ENCODE measurements around the gene WDR49. TPM values are rescaled to one million over a fixed set of nuclear protein-coding genes. Genes with fewer than 3 reads are reported as not detected.
"Not testable (repeated sequence)": the region's sequence is repeated elsewhere in the genome, so short reads cannot be mapped to it uniquely, and the experiment has no call there.

WDR49 gene
- total RNA-seq, 1 donor from 2014 or later, result 3.1 TPM

DNA sequence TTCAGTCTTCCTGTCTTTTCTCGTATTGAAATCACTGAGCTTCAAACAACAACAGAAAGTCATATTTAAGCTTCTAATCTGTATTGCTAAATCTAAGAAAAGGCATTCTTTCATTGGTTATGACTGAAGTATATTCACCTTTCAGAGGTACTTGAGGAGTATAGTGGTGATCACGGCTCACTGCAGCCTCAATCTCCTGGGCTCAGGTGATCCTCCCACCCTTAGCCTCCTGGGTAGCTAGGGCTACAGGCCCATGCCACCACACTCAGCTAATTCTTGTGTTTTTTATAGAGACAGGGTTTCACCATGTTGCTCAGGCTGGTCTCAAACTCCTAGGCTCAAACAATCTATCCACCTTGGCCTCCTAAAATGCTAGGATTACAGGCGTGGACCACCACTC lies 38.7 kb downstream of the WDR49 start:
- DNase-seq (ENCODE audit: low spot score), result no peak

DNA sequence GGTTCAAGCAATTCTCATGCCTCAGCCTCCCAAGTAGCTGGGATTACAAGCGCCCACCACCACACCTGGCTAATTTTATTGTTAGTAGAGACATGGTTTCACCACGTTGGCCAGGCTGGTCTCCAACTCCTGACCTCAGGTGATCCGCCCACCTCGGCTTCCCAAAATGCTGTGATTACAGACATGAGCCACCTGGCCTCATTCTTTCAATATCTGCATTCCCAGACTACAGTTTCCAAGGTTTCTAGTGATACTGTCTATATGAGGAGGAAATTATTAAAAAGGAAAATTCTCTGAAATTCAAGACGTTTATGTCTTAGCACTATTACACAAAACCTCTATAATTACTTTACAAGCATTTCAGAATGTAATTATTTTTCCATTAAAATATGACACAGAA lies 39.5 kb downstream of the WDR49 start:
- not testable (repeated sequence) for DNase-seq (ENCODE audit: low spot score)

DNA sequence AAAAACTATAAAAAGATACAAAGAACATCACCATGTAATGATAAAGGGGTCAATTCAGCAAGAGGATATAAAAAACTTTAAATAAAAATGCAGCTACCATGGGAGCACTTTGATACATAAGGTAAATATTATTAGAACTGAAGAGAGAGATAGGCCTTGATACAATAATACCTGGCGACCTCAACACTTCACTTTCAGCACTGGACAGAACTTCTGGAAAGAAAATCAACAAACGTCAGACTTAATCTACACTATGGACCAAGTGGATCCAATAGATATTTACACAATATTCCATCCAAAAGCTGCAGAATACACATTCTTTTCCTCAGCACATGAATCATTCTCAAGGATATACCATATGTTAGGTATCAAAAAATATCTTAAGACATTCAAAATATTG lies 42.0 kb downstream of the WDR49 start:
- no peak for DNase-seq (ENCODE audit: low spot score)

DNA sequence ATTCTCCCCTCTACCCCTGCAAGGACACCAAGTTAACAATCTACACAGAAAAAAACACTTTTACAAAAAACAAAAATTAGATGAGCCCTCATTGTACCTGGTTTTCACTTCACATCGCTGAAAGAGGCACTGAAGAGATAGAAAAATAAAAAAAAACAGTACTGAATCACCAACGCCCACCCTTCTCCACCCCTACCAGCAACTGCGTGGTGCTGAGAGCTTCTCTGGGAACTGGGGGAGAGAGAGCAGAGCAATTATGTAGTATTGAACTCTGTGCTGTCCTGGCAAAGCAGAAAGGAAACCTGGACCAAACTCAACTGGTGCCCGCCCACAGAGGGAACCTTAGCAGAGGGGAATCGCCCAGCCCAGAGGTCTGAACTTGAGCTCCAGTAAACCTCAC lies 44.6 kb downstream of the WDR49 start:
- no peak for DNase-seq (ENCODE audit: low spot score)

DNA sequence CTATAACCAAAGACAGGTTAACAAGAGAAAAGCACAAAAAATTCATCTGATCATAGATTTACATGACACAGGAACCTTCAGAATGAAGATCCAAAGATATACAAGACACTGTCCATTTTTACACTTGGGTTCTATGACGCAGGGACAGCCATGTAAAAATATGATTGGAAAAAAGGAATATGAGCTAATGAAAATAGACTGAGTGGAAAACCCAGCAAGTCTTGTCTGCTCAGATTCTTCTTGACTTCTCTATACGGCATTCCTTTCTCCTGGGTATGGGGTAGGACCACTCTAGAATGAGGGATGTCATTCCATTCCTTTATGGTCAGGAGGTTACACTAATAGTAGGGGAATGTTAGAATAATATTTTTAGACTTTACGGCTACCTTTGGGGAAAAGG lies 46.9 kb downstream of the WDR49 start:
- no peak for DNase-seq (ENCODE audit: low spot score)

DNA sequence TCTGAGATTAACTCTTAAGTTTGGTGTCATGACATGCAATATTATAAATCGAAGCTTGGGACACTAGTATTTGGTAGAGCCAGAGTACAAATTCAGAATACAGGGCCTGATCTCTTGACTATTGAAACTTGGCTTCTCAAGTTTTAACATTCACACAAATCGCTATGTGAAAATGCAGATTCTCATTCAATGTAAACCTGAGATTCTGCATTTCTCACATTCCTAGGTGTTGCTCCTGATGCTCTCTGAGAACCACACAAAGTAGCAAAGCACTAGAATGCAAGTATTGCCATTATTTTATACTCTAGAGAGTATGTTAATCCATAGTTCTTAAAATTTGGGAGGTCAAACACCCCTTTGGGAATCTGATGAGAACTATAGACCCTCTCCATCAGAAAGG lies 47.9 kb downstream of the WDR49 start:
- DNase-seq (ENCODE audit: low spot score), result no peak

DNA sequence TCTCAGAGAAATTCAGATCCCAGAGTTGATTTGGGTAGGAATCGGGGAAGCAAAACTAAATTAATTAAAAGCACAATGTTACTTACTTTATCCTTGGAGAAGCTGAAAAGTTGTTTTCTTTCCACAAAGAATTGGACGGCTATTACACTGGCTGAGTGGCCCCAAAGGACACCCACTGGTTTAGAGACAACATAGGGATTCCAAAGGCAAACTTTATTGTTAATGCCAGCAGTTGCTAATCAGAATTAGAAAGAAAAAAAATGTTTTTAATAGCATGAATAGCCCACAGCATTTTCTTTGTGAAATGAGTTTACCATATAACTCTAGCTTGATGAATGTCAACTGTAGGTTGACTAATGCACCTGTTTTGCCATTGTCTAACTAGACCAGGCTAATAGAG lies 51.7 kb downstream of the WDR49 start:
- DNase-seq (ENCODE audit: low spot score), result no peak

DNA sequence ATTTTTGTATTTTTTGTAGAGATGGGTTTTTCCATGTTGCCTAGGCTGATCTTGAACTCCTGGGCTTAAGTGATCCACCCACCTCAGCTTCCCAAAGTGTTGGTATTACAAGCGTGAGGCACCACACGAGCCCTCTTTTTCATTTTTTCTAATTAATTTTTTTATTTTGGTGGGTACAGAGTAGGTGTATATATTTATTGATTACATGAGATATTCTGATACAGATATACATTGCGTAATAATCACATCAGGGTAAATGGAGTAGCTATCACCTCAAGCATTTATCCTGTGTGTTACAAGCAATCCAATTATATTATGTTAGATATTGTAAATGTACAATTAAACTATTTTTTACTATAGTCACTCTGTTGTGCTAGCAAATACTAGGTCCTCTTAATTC lies 66.1 kb downstream of the WDR49 start:
- DNase-seq (ENCODE audit: low spot score), result no peak

DNA sequence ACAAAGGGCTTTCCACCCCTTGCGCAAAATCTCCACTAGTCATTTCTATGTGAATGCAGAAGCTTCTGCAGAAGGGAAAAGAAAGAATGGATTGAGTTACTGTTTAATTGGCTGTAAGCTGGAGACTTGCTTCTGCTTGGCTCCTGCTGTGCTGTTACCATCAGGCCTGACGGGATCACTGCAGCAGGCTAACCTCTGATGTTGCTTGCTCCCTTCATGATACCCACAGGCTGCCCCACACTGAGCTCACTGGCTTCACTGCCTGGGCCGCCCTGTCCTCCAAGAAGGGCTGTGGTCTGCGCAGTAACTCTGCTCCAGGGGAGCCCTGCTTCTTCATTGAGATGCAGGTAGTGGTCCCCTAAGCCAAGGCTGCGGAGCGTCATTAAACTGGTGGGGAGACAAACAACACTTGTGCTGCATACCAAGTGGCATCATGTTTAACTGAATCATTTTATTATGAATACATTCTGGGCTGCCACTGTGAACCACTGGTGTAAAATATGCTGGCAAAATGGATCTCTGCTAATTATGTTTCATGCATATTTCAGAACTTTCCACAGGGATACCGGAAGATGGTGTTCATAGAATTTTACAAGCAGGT lies 78.6 kb downstream of the WDR49 start:
- no peak for DNase-seq (ENCODE audit: low spot score)

DNA sequence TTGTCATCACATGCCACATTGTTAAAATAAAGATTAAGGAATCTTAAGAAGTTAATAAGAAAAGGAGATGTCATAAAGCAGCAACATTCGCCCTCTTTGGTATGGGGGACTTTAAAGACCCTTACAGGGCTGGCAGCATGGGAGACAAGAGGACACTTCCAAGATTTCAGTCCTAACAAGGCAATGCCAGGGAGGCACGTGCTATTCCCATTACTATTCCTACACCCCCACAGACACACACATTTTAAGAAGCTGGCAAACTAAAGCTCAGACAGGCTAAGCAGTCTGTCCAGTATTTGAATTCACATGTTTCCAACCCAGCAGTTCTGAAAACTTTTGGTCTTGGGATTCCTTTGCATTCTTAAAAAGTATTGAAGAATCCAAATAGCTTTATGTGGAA lies 80.8 kb downstream of the WDR49 start:
- no peak for DNase-seq (ENCODE audit: low spot score)

DNA sequence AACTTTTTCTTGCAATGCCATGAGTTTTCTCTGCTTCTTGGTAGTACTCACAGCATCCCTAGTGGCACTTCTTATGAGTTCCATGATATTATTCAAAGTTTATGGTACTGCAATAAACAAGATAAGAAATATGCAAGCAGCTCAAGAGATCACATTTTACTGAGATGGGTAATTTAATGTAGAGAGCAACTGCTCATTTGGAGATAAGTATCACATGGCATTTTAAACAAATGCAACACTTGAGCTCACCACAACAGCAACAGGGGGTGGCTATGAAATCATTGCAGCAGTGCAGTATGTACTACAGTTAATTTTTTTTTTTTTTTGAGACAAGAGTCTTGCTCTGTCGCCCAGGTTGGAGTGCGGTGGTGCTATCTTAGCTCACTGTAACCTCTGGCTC lies 85.1 kb downstream of the WDR49 start:
- DNase-seq (ENCODE audit: low spot score), result no peak

DNA sequence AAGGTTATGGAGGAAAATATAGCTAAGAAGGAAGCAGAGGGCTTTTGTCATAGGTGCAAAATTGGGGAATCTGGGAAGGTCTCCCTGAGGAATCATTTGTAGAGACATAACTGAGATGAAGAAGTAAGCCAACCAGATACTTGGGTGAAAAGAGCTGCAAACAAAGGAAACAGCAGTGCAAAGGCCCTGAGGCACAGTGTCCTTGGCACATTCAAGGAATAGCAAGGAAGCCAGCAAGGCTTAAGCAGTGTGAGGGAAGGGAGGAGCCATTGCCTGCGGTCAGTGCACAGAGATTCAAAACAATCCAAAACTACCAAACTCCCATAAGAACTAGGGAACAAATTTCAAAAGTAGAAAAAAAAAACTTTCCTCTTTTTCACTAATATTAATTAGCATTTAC lies 88.3 kb downstream of the WDR49 start:
- no peak for DNase-seq (ENCODE audit: low spot score)

DNA sequence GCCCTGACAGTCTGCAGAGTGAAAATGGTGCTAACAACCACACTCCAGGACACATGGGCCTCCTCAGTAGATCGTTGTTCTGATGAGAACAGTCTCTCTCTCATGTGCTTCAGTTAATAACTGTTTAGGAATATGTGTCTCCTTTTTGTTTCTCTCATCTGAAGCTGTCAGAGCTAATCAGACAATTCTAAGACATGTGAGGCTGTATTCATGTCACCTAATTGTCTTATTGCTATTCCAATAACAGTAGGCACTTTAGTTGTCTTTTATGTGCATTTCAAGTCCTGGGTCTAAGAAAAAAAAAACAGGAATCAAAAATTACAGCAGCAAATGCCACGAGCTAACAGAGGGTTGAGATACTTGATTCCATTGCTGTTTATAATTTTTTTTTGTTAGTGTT lies 89.1 kb downstream of the WDR49 start:
- no peak for DNase-seq (ENCODE audit: low spot score)

DNA sequence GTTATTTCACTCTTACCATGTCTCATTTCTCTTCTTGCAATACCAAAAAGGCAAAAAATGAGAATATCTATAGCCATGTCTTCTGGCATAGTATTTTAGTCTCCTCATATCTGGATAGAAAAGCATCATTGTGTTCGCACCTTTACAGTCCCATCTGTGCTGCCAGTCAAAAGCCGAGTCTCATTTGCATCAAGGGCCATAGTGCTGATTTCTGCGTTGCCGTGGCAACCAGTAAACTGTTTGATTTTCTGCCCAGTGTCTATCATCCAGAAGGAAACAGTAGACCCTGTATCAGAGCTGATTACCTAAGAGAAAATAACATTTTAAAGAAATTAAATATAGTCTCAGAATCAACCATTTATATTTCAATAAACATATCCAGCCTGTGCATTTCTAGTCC lies 93.8 kb downstream of the WDR49 start:
- no peak for DNase-seq (ENCODE audit: low spot score)

DNA sequence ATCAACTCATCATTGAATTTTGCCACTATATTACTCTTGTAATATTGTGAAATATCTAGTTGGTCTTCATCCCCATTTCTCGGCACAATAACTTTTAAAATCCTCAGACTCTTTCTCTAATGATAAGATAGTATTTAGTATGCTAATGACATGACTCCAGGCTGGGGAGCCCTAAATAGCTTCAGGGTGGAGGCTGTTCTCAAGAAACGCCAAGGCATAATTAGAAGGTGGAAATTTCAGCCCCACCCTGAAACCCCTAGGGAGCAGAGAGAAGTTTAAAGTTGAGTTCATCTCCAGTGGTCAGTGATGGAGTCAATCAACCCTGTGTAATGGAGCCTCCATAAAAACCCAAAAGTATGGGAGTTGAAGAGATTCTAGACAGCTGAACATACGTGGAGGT lies 98.8 kb downstream of the WDR49 start:
- no peak for DNase-seq (ENCODE audit: low spot score)

DNA sequence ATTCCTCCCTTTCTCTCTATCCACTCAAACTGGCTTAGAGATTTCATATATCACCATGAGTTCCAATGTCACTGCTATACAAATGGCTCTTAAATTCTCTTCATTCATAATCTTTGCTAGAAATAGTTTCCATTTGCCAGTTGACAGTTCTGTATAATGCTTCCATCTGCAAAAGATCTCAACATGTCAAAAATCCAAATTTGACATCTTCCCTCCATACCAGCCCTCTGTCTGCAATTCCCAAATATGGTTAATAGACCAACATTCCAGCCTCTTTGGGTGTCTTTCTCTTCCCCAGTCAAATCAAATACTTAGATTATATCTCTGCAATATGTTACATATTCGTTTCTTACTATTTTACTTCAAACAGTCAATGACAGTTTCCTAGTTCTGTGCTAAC lies 115.7 kb downstream of the WDR49 start:
- DNase-seq (ENCODE audit: low spot score), result no peak

DNA sequence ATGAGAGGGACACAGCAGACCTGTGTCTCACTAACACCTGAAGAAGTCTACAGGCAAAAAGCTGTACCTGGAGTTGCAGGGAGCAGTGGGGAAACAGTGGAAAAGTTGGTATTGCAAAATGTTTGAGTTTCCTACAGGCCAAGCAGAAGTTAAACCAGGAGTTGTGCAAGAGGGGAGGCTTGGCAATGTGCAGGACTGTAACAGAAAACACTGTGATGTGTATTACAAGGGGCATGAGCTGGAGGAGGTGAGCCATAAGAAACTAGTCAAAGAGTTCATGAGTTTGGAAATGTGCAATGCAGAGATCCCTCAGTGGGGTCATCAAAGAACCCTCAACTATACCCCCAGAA lies 132.8 kb downstream of the WDR49 start:
- DNase-seq (ENCODE audit: low spot score), result no peak

DNA sequence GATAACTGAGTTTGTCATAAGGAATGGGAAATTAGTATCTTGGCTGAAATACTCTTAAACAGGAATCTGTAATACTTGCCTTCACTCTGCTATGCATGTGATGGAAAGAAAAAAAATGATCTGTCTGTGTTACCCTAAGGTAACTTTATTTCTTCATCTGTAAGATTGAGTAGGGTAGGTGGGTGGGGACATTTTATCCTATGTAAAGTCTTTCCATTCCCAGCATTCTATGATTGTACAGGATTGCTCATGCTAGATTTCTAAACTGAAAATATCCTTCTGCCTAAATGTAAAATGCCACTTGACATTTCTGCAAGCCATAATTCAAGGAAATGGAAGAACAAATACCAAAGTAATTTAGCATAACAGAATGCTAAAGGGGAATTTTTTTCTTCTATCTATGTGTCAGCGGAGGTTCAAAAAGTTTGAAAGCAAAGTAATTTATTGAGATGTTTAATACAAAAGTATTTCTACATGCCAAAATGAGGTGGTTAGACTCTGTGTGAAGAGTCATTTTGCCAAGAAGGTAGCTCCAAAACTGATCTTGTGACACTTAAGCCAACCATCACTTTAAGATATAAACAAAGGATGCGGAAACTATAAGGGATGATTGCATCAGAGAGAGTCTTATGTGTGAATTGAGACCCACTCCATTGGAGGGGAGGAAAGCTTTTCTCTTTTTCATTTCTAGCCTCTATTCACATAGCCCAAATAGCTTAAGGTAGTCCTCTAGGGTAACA lies 133.3 kb downstream of the WDR49 start:
- DNase-seq (ENCODE audit: low spot score), result no peak

DNA sequence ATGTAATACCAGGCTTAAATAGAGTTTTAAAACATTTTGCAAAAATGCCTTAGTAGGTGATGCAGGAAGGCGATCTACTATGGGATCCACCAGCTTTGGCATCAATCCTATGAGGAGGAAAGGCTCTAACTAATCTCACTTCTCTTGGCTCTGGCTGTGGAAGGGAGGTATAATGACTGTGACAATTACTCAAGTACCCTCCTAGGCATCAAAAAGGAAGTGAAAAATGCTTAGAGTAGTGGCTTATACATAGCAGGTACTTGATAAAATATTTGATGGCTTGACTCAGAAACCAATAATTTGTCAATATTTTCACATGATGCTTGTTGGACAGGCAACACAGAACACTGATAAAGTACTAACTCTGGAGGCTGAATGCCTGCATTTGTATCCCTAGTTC lies 145.8 kb downstream of the WDR49 start:
- no peak for DNase-seq (ENCODE audit: low spot score)

DNA sequence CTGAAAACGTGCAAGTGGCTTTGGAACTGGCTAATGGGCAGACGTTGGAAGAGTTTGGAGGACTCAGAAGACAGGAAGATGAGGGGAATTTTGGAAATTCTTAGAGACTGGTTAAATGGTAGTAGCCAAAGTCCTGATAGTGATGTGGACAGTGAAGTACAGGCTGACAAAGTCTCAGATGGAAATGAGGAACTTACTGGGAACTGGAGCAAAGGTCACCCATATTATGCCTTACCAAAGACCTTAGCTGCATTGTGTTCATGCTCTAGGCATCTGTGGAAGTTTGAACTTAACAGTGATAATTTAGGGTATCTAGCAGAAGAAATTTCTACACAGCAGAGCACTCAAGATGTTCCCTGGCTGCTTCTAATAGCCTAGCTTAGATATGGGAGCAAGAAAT lies 151.3 kb downstream of the WDR49 start:
- no peak for DNase-seq (ENCODE audit: low spot score)

DNA sequence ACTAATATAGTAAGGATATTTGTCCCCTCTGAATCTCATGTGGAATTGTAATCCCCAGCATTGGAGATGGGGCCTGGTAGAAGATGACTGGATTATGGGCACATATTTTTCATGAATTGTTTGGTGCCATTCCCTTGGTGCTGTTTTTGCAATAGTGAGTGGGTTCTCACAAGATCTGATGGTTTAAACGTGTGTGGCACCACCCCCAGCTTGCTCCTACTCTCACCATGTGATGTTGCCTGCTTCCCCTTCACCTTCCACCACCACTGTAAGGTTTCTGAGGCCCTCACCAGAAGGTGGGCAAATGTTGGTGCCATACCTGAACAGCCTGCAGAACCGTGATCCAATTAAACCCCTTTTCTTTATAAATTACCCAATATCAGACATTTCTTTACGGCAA lies 151.8 kb downstream of the WDR49 start:
- DNase-seq (ENCODE audit: low spot score), result no peak

DNA sequence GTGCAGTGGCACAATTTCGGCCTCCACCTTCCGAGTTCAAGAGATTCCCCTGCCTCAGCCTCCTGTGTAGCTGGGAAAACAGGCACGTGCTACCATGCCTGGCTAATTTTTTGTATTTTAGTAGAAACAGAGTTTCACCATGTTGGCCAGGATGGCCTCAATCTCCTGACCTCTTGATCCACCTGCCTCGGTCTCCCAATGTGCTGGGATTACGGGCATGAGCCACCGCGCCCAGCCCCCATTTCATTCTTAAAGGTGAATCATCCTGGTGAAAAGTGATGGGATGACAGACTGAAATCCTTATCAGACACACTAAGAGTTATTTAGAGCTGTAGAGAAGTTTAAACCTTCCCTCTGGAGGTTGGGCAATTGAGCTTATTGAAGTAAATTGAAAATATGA lies 155.8 kb downstream of the WDR49 start:
- no peak for DNase-seq (ENCODE audit: low spot score)

DNA sequence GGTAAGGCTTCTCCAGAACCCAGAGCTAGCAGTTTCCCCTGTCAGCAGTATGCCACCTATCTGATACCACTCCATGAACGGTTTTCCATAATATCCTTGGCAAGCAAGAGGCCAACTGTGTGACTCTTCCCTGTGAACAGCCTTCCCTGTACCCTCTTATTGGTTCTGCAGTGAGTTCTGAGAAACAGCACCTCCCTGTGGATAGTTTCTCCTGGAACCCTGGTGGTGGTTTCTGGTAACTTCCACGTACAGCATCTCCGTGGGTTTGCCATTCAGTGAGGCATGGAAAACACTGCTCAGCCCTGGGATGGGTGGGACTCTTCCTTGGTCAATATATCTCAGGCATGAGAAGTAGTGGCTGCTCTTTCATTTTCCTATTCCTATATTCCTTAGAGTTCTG lies 160.5 kb downstream of the WDR49 start:
- no peak for DNase-seq (ENCODE audit: low spot score)

DNA sequence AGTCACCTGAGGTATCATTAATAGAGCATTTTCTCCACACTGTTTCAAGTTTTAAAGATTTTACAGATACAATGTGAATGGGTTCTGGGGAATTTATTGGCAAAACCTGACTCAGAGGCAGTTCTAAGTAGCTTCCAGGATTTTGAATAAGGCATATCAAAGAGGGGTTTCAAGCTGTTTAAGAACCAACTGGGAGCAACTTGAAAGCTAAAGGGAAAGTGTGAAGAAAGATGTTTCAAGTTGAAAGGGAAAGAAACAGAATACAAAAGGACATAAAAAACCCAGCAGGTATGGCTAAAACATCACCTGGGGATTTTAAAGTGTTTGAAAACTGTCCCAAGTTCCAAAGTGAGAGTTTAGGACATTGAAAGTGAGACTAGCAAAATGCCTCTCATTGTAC lies 162.1 kb downstream of the WDR49 start:
- no peak for DNase-seq (ENCODE audit: low spot score)

Measured in umbilical cord (tissue), 2 donors.